ENCODE measurements around the gene MAPK8IP3. TPM values are rescaled to one million over a fixed set of nuclear protein-coding genes. Genes with fewer than 3 reads are reported as not detected.
A peak's percentile ranks its signal among the peaks of the same experiment; 100 is the strongest.
"Not testable (repeated sequence)": the region's sequence is repeated elsewhere in the genome, so short reads cannot be mapped to it uniquely, and the experiment has no call there.

Gene MAPK8IP3
- total and polyA plus RNA-seq, 12 donors = 12.1 to 430 (median 56.1) TPM

GRCh38 chr16:1691956-1692355 lies 14.0 kb upstream of the MAPK8IP3 start:
- intact Hi-C loops (cut with DNase I) = no loop called here
- TF ChIP-seq CTCF (IDR thresholded peaks at IDR 0.05) = no peak

GRCh38 chr16:1696863-1697262 lies 9.1 kb upstream of the MAPK8IP3 start:
- peaks cover 0 to 45% of the 10 kb centered on the region in 2 donors for H3K36me3 ChIP-seq (replicated peaks in 1 of 2)
- peaks cover 0 to 3% of the 10 kb centered on the region in 2 donors for H3K4me1 ChIP-seq (replicated peaks in 1 of 2)
- TF ChIP-seq CTCF (IDR thresholded peaks at IDR 0.05) (no peak), POLR2A (IDR thresholded peaks at IDR 0.05) (no peak)
- no peak overlapping the region for H3K4me3 ChIP-seq
- no peaks in the 10 kb centered on the region for H3K27me3 ChIP-seq
- no peak overlapping the region for H3K27ac ChIP-seq
- WGBS, 4 donors = 94 to 99% (median 97%) methylated on average over 5 of the region's 5 CpGs
- intact Hi-C loops (cut with DNase I) = no loop called here
- no peaks in the 10 kb centered on the region for H3K9me3 ChIP-seq (replicated peaks in 1 of 3)
- no peak for DNase-seq

More at GRCh38 chr16:1691956-1692355, 14.0 kb upstream of the MAPK8IP3 start:
- peak in 5 of 7 donors; percentile 50 to 58 (median 53) for DNase-seq
- no peak overlapping the region for H3K4me3 ChIP-seq
- WGBS, 4 donors = 81 to 95% (median 83%) methylated on average over 11 to 21 of the region's 21 CpGs
- no peaks in the 10 kb centered on the region for H3K27me3 ChIP-seq
- peak overlapping the region in 3 of 5 donors; percentile 31 to 66 (median 64) for H3K27ac ChIP-seq
- H3K36me3 ChIP-seq (replicated peaks in 1 of 2) = peaks cover 0 to 42% of the 10 kb centered on the region in 2 donors
- H3K4me1 ChIP-seq (replicated peaks in 1 of 2) = peaks cover 0 to 8% of the 10 kb centered on the region in 2 donors
- no peaks in the 10 kb centered on the region for H3K9me3 ChIP-seq (replicated peaks in 1 of 3)

GRCh38 chr16:1698680-1699079 lies 7.3 kb upstream of the MAPK8IP3 start:
- no peaks in the 10 kb centered on the region for H3K4me1 ChIP-seq (replicated peaks in 1 of 2)
- H3K36me3 ChIP-seq (replicated peaks in 1 of 2) = peaks cover 0 to 36% of the 10 kb centered on the region in 2 donors
- no peaks in the 10 kb centered on the region for H3K27me3 ChIP-seq
- WGBS, 4 donors = 65 to 90% (median 81%) methylated on average over 4 to 10 of the region's 10 CpGs
- no peak overlapping the region for H3K27ac ChIP-seq
- no peak for DNase-seq
- no peak overlapping the region for H3K4me3 ChIP-seq
- TF ChIP-seq POLR2A (IDR thresholded peaks at IDR 0.05) = no peak
- intact Hi-C loops (cut with DNase I) = no loop called here
- no peaks in the 10 kb centered on the region for H3K9me3 ChIP-seq (replicated peaks in 1 of 3)

DNA sequence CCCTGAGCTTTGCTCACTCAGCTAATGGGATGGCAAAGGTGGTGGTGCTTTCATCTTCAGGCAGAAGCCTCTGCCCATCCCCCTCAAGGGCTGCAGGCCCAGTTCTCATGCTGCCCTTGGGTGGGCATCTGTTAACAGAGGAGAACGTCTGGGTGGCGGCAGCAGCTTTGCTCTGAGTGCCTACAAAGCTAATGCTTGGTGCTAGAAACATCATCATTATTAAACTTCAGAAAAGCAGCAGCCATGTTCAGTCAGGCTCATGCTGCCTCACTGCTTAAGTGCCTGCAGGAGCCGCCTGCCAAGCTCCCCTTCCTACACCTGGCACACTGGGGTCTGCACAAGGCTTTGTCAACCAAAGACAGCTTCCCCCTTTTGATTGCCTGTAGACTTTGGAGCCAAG lies 5.7 kb upstream of the MAPK8IP3 start:
- Histone ChIP-seq H3K4me3 (no peak overlapping the region), H3K9me3 (replicated peaks in 1 of 3) (no peaks in the 10 kb centered on the region), H3K27me3 (no peaks in the 10 kb centered on the region), H3K4me1 (replicated peaks in 1 of 2) (peaks cover 6 to 7% of the 10 kb centered on the region in 2 donors), H3K27ac (no peak overlapping the region), H3K36me3 (replicated peaks in 1 of 2) (peaks cover 0 to 23% of the 10 kb centered on the region in 2 donors)
- intact Hi-C loops (cut with DNase I) = no loop called here
- 87 to 95% (median 93%) methylated on average over 3 of the region's 3 CpGs for WGBS, 4 donors
- DNase-seq = no peak
- TF ChIP-seq POLR2A (IDR thresholded peaks at IDR 0.05) (no peak), CTCF (IDR thresholded peaks at IDR 0.05) (no peak)

- 88 to 91% (median 89%) methylated on average over 6 of the region's 6 CpGs for WGBS, 4 donors
- peaks cover 6 to 7% of the 10 kb centered on the region in 2 donors for H3K4me1 ChIP-seq (replicated peaks in 1 of 2)
- no peak for TF ChIP-seq POLR2A (IDR thresholded peaks at IDR 0.05)
- no peak overlapping the region for H3K27ac ChIP-seq
- peaks cover 0 to 23% of the 10 kb centered on the region in 2 donors for H3K36me3 ChIP-seq (replicated peaks in 1 of 2)
- intact Hi-C loops (cut with DNase I) = no loop called here
- no peak overlapping the region for H3K4me3 ChIP-seq
- H3K9me3 ChIP-seq (replicated peaks in 1 of 3) = no peaks in the 10 kb centered on the region
- no peaks in the 10 kb centered on the region for H3K27me3 ChIP-seq
- DNase-seq = no peak
These were observed 4.6 kb upstream of the MAPK8IP3 start for GRCh38 chr16:1701216-1701878.

GRCh38 chr16:1705324-1705687 lies 689 bp upstream of the MAPK8IP3 start:
- peak in 2 of 7 donors; percentile 50 to 55 for DNase-seq
- H3K27ac ChIP-seq = peak overlapping the region; percentile 66 to 100 (median 92)
- H3K36me3 ChIP-seq (replicated peaks in 1 of 2); intact Hi-C loops (cut with DNase I); H3K9me3 ChIP-seq (replicated peaks in 1 of 3); H3K27me3 ChIP-seq: not testable (repeated sequence)
- 0 to 1% (median 1%) methylated on average over 16 of the region's 16 CpGs for WGBS, 4 donors
- H3K4me3 ChIP-seq = peak overlapping the region in 3 of 4 donors; percentile 72 to 95 (median 85)
- peaks cover 34 to 37% of the 10 kb centered on the region in 2 donors for H3K4me1 ChIP-seq (replicated peaks in 1 of 2)

All from adrenal gland (tissue), 12 donors.